Glutamatergic neuron (in vitro differentiated cells): ENCODE results near the gene AFF3. TPM values are rescaled to one million over a fixed set of nuclear protein-coding genes. Genes with fewer than 3 reads are reported as not detected.

ENCODE experiments used
- DNase-seq: peaks from one replicate; pipeline ENCODE4 v3.0.0; 2022
- H3K27ac Mint-ChIP-seq: one replicate; pipeline ENCODE4 v1.8.0; 2020; ENCODE audit warnings: mild to moderate bottlenecking, mixed read lengths, inconsistent platforms; ENCODE audit not compliant: unreplicated experiment
- H3K27me3 Mint-ChIP-seq: one replicate; pipeline ENCODE4 v1.8.0; 2020; ENCODE audit warnings: mild to moderate bottlenecking, moderate library complexity, mixed read lengths, inconsistent platforms; ENCODE audit not compliant: unreplicated experiment
- H3K36me3 Mint-ChIP-seq: one replicate; pipeline ENCODE4 v1.8.0; 2020; ENCODE audit warnings: mild to moderate bottlenecking, mixed read lengths, inconsistent platforms; ENCODE audit not compliant: unreplicated experiment
- H3K4me1 Mint-ChIP-seq: one replicate; pipeline ENCODE4 v1.8.0; 2020; ENCODE audit warnings: mild to moderate bottlenecking, low read depth, mixed read lengths, inconsistent platforms; ENCODE audit not compliant: unreplicated experiment
- H3K4me3 Mint-ChIP-seq: one replicate; pipeline ENCODE4 v1.8.0; 2020; ENCODE audit warnings: mild to moderate bottlenecking, mixed read lengths, inconsistent platforms; ENCODE audit not compliant: unreplicated experiment
- H3K9me3 Mint-ChIP-seq: one replicate; pipeline ENCODE4 v1.8.0; 2020; ENCODE audit warnings: mild to moderate bottlenecking, moderate library complexity, mixed read lengths, inconsistent platforms; ENCODE audit not compliant: unreplicated experiment
- CTCF ChIP-seq: fragments of 200-600 bp; sonication (generic); IDR thresholded peaks from one replicate; pipeline ENCODE4 v1.5.0; 2021; ENCODE audit not compliant: partially characterized antibody, unreplicated experiment
- total RNA-seq: library from RNA; stranded (reverse); fragmentation: NEBNext Ultra II Directional; extraction: Animal tissue kit (Norgen Biotek cat#: 25700); gene quantifications from one replicate; pipeline ENCODE4 v1.2.1, GENCODE V29; 2021; ENCODE audit not compliant: unreplicated experiment

The AFF3 gene
- total RNA-seq, 1 donor from 2014 or later: 125 TPM

GRCh38 chr2:99640635-99641151, 501.7 kb downstream of the AFF3 start:
- no peak for TF ChIP-seq CTCF
- no peak for DNase-seq
- Mint-ChIP-seq H3K27me3 (peaks cover 7% of the 10 kb centered on the region), H3K27ac (no peak overlapping the region), H3K4me1 (peaks cover 22% of the 10 kb centered on the region), H3K4me3 (no peak overlapping the region), H3K36me3 (peaks cover 10% of the 10 kb centered on the region), H3K9me3 (peaks cover 7% of the 10 kb centered on the region)

- no peak overlapping the region for H3K27ac Mint-ChIP-seq
- peaks cover 5% of the 10 kb centered on the region for H3K9me3 Mint-ChIP-seq
- DNase-seq: no peak
- peaks cover 3% of the 10 kb centered on the region for H3K27me3 Mint-ChIP-seq
- TF ChIP-seq CTCF: no peak
- H3K36me3 Mint-ChIP-seq: peaks cover 4% of the 10 kb centered on the region
- peaks cover 14% of the 10 kb centered on the region for H3K4me1 Mint-ChIP-seq
- H3K4me3 Mint-ChIP-seq: no peak overlapping the region
Measured at GRCh38 chr2:99638791-99639190, 503.6 kb downstream of the AFF3 start.

- no peak overlapping the region for H3K4me3 Mint-ChIP-seq
- peaks cover 14% of the 10 kb centered on the region for H3K4me1 Mint-ChIP-seq
Measured at GRCh38 chr2:99637159-99637697, 505.2 kb downstream of the AFF3 start.

GRCh38 chr2:99636144-99637034, 506.0 kb downstream of the AFF3 start:
- Mint-ChIP-seq H3K27ac (peak overlapping the region; percentile 86), H3K4me1 (peaks cover 14% of the 10 kb centered on the region), H3K9me3 (peaks cover 5% of the 10 kb centered on the region), H3K36me3 (peaks cover 4% of the 10 kb centered on the region), H3K4me3 (no peak overlapping the region), H3K27me3 (peaks cover 3% of the 10 kb centered on the region)
- DNase-seq: peak; percentile 48
- TF ChIP-seq CTCF: no peak

More at GRCh38 chr2:99637159-99637697, 505.2 kb downstream of the AFF3 start:
- Mint-ChIP-seq H3K9me3 (peaks cover 5% of the 10 kb centered on the region), H3K27ac (peak overlapping the region; percentile 52), H3K27me3 (peaks cover 3% of the 10 kb centered on the region), H3K36me3 (peaks cover 4% of the 10 kb centered on the region)
- no peak for TF ChIP-seq CTCF
- DNase-seq: no peak

- Mint-ChIP-seq H3K4me1 (peaks cover 14% of the 10 kb centered on the region), H3K4me3 (no peak overlapping the region), H3K9me3 (peaks cover 5% of the 10 kb centered on the region), H3K27me3 (peaks cover 3% of the 10 kb centered on the region), H3K27ac (no peak overlapping the region), H3K36me3 (peaks cover 5% of the 10 kb centered on the region)
- DNase-seq: no peak
- no peak for TF ChIP-seq CTCF
Measured at GRCh38 chr2:99635710-99636109, 506.7 kb downstream of the AFF3 start.
